ENCODE measurements around the gene IRAK1.

DNA sequence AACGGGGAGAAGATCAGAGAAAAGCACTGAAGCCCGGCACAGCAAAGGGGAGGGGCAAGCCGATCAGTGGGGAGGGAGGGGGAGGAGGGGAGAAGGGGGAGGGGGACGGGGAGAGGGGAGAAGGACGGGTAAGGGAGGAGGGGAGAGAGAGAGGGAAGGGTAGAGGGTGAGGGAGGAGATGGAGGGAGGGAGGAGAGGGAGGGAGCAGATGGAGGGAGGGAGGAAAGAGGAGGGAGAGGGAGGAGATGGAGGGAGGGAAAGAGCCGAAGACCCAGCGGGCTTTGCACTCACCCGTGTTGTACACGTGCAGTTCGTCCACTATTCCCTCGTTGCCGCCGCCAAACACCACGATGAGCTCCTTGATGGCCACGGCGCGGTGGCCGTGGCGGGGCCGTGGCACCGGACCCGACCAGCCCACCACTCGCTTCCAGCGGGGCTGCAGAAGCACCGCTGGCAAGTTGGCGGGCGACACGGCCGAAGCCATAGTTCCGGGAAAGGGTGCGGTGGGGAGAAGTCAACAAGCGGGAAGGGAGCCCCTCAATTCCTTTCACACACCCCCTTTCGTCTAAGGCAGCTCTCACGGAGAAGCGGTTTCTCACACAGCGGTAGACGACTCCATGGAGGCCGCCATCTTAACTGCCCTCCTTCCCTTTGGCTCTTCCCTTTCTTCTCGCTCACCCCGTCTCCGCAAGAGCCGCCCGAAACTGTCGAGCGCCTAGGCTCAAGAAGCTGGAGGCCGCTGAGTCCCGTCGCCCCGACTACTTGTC, 49.2 kb downstream of the IRAK1 start:
- TF ChIP-seq, protein P1, sequence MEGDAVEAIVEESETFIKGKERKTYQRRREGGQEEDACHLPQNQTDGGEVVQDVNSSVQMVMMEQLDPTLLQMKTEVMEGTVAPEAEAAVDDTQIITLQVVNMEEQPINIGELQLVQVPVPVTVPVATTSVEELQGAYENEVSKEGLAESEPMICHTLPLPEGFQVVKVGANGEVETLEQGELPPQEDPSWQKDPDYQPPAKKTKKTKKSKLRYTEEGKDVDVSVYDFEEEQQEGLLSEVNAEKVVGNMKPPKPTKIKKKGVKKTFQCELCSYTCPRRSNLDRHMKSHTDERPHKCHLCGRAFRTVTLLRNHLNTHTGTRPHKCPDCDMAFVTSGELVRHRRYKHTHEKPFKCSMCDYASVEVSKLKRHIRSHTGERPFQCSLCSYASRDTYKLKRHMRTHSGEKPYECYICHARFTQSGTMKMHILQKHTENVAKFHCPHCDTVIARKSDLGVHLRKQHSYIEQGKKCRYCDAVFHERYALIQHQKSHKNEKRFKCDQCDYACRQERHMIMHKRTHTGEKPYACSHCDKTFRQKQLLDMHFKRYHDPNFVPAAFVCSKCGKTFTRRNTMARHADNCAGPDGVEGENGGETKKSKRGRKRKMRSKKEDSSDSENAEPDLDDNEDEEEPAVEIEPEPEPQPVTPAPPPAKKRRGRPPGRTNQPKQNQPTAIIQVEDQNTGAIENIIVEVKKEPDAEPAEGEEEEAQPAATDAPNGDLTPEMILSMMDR (IDR thresholded peaks at IDR 0.05) = no peak
- TF ChIP-seq POLR2AphosphoS5 (IDR thresholded peaks at IDR 0.05) = no peak
